ENCODE measurements around the gene SHISA2. TPM values are rescaled to one million over a fixed set of nuclear protein-coding genes. Genes with fewer than 3 reads are reported as not detected.

The SHISA2 gene
- total RNA-seq, 6 experiments from 2014 or later = 0.07 to 0.12 TPM; not detected in 4

GRCh38 chr13:26022538-26023292 lies 29.1 kb downstream of the SHISA2 start:
- no peaks in the 10 kb centered on the region for H3K27me3 ChIP-seq
- no peaks in the 10 kb centered on the region for H3K4me1 ChIP-seq
- no peak overlapping the region for H3K4me3 ChIP-seq
- DNase-seq = peak in 1 of 3 donors; percentile 63
- no peaks in the 10 kb centered on the region for H3K9me3 ChIP-seq
- peak; percentile 29 to 87 (median 46) for ATAC-seq
- WGBS (ENCODE audit: insufficient coverage, low coverage, low lambda C conversion rate, missing lambda C conversion rate) = 38% methylated on average over 8 of the region's 13 CpGs
- intact Hi-C loops (cut with DNase I) = no loop called here
- no peaks in the 10 kb centered on the region for H3K36me3 ChIP-seq
- no peak for TF ChIP-seq POLR2A (IDR thresholded peaks at IDR 0.05)
- TF ChIP-seq CTCF (IDR thresholded peaks at IDR 0.05) = no peak
- H3K27ac ChIP-seq = no peak overlapping the region

- no peaks in the 10 kb centered on the region for H3K27me3 ChIP-seq
- no peak overlapping the region for H3K27ac ChIP-seq
- TF ChIP-seq POLR2A (IDR thresholded peaks at IDR 0.05) (no peak), CTCF (IDR thresholded peaks at IDR 0.05) (no peak)
- no peak for ATAC-seq
- H3K4me3 ChIP-seq = no peak overlapping the region
- intact Hi-C loops (cut with DNase I) = no loop called here
- no peaks in the 10 kb centered on the region for H3K36me3 ChIP-seq
- no peak for DNase-seq
- no peaks in the 10 kb centered on the region for H3K4me1 ChIP-seq
- H3K9me3 ChIP-seq = no peaks in the 10 kb centered on the region
- WGBS (ENCODE audit: insufficient coverage, low coverage, low lambda C conversion rate, missing lambda C conversion rate) = 64% methylated on average over 3 of the region's 3 CpGs
These were observed 29.9 kb downstream of the SHISA2 start for GRCh38 chr13:26021956-26022355.

- DNase-seq (no peak), ATAC-seq (no peak)
- intact Hi-C loops (cut with DNase I) = no loop called here
- no peaks in the 10 kb centered on the region for H3K9me3 ChIP-seq
- H3K27me3 ChIP-seq = no peaks in the 10 kb centered on the region
- H3K36me3 ChIP-seq = no peaks in the 10 kb centered on the region
- H3K4me3 ChIP-seq = no peak overlapping the region
- no peak overlapping the region for H3K27ac ChIP-seq
- H3K4me1 ChIP-seq = no peaks in the 10 kb centered on the region
- WGBS (ENCODE audit: insufficient coverage, low coverage, low lambda C conversion rate, missing lambda C conversion rate) = 71% methylated on average over 2 of the region's 2 CpGs
- TF ChIP-seq CTCF (IDR thresholded peaks at IDR 0.05) = no peak
- no peak for TF ChIP-seq POLR2A (IDR thresholded peaks at IDR 0.05)
These were observed 30.3 kb downstream of the SHISA2 start for GRCh38 chr13:26021516-26021915.

- H3K27ac ChIP-seq = no peak overlapping the region
- intact Hi-C loops (cut with DNase I) = no loop called here
- H3K9me3 ChIP-seq = no peaks in the 10 kb centered on the region
- no peaks in the 10 kb centered on the region for H3K4me1 ChIP-seq
- ATAC-seq (no peak), DNase-seq (no peak)
- no peaks in the 10 kb centered on the region for H3K27me3 ChIP-seq
- no peak overlapping the region for H3K4me3 ChIP-seq
- TF ChIP-seq POLR2A (IDR thresholded peaks at IDR 0.05) = no peak
- no peak for TF ChIP-seq CTCF (IDR thresholded peaks at IDR 0.05)
- WGBS (ENCODE audit: insufficient coverage, low coverage, low lambda C conversion rate, missing lambda C conversion rate) = 63% methylated on average over 7 of the region's 7 CpGs
- no peaks in the 10 kb centered on the region for H3K36me3 ChIP-seq
These were observed 30.9 kb downstream of the SHISA2 start for GRCh38 chr13:26020891-26021290.
